ENCODE results near the gene SAMD11. TPM values are rescaled to one million over a fixed set of nuclear protein-coding genes. Genes with fewer than 3 reads are reported as not detected.

SAMD11 gene
- total RNA-seq, 1 donor from 2014 or later: 11.1 TPM

DNA sequence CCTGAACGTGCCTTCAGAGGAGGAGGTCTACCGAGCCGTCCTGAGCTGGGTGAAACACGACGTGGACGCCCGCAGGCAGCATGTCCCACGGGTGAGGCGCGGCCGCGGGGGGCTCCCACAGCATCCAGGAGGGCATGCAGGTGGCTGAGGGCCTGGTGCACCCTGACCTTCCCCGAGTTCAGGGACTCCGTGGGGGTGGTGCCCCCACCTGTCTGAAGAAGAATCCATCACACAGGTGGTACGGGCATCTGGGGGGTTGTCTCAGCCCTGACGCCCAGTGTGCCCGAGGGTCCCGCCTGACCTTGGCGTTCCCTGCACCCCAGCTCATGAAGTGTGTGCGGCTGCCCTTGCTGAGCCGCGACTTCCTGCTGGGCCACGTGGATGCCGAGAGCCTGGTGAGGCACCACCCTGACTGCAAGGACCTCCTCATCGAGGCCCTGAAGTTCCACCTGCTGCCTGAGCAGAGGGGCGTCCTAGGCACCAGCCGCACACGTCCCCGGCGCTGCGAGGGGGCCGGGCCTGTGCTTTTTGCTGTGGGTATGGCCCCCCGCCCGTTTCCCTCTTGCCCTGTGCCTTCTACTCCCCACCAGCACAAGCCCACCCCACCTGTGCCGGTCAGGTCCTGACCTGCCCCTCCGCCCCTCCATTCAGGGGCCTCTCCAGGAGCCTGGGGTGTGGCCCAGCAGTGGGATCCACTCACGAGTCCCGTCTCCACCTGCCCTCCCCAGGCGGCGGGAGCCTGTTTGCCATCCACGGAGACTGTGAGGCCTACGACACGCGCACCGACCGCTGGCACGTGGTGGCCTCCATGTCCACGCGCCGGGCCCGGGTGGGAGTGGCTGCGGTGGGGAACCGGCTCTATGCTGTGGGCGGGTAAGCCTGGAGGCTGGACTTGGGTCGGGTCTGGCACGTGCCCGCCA, 38.9 kb downstream of the SAMD11 start:
- DNase-seq (ENCODE audit: low spot score): no peak

- no peak for DNase-seq (ENCODE audit: low spot score)
Measured at GRCh38 chr1:963301-963651, 39.6 kb downstream of the SAMD11 start.

DNA sequence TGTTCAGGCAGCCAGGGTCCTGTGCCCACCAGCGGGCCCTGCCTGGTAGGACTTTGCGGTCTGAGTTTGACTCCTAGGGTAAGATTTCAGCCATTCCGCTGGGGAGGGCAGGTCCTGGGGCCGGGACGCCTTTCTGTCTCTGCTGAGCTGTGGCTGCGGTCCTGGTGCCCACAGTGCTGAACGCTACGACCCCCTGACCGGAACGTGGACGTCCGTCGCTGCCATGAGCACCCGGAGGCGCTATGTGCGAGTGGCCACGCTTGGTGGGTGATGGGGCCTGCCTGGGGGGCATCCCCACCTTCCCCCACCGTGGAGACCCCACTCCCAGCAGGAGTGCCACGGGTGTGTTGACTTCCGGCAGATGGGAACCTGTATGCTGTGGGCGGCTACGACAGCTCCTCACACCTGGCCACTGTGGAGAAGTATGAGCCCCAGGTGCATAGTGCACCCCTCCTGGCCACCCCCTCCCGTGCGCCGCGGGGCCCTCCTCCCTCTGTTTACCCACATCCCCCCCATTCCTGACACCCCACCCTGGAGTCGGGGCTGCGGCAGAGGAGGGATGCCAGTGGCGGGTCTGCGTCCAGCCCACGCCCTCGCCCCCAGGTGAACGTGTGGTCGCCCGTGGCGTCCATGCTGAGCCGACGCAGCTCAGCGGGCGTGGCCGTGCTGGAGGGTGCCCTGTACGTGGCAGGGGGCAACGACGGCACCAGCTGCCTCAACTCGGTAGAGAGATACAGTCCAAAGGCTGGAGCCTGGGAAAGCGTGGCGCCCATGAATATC, 40.2 kb downstream of the SAMD11 start:
- no peak for DNase-seq (ENCODE audit: low spot score)

- DNase-seq (ENCODE audit: low spot score): no peak
Measured at GRCh38 chr1:964691-965525, 41.2 kb downstream of the SAMD11 start.

GRCh38 chr1:965526-966134, 41.9 kb downstream of the SAMD11 start:
- DNase-seq (ENCODE audit: low spot score): no peak

- DNase-seq (ENCODE audit: low spot score): no peak
Measured at GRCh38 chr1:966135-966703, 42.5 kb downstream of the SAMD11 start, which contains the start of gene PLEKHN1. Gene PLEKHN1 (plus strand): TSS chr1:966482. CDS start chr1:966532, 50 bp downstream.

- peak; percentile 63 for DNase-seq (ENCODE audit: low spot score)
Measured at GRCh38 chr1:966704-967300, 43.1 kb downstream of the SAMD11 start.

- no peak for DNase-seq (ENCODE audit: low spot score)
Measured at GRCh38 chr1:967466-968343, 44.0 kb downstream of the SAMD11 start.

DNA sequence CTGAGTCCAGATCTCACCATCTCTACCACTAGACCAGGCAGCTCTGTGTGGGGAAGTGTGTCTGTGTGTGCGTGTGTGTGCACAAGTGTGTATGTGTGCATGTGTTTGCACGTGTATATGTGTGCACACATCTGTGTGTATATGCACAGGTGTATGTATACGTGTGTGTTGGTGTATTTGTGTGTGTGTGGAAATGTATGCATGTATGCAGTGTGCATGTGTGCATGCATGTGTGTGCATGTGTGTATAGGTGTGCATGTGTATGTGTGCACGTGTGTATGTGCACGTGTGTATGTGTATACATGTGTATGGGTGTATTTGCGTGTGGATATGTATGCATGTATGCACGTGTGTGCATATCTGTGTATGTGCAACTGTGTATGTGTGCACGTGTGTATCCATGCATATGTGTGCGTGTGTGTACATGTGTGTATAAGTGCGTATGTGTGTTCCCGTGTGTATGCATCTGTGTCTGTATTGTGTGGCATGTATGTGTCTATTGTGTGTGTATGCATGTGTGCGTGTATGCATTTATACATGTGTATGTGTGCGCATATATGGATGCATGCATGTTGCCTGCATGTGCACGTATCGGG, 45.6 kb downstream of the SAMD11 start:
- DNase-seq (ENCODE audit: low spot score): no peak

GRCh38 chr1:970242-970972, 46.7 kb downstream of the SAMD11 start:
- no peak for DNase-seq (ENCODE audit: low spot score)

DNA sequence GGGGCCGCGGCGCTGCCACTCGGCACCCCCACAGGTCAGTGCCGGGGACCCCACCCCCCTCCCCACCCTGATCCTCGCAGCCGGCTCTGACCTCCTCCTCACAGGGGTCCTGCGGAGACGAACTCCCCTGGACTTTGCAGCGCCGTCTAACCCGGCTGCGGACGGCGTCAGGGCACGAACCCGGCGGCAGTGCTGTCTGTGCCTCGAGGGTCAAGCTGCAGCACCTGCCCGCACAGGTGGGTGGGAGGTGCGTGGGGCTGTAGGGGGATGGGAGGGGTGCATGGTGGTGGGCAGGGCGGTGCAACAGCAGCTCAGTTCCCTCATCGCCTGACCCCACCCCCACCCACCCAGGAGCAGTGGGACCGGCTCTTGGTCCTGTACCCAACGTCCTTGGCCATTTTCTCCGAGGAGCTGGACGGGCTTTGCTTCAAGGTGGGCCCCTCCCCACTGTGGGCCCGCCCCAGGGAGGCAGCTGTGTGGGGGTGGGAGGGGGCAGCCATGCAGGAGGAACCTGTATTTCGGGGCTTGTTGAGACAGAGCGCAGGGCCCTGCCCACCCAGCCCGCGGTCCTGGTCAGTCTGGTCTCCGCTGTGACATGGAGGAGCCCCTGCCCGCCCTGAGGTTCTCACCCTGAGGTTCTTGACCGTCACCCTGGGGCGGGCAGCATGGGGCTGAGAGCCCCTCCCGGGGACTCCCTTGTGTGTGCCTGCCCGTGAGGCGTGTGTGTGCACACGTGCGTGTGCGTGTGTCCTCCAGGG, 47.4 kb downstream of the SAMD11 start:
- peak; percentile 46 for DNase-seq (ENCODE audit: low spot score)

- DNase-seq (ENCODE audit: low spot score): no peak
Measured at GRCh38 chr1:971751-972506, 48.2 kb downstream of the SAMD11 start.

GRCh38 chr1:972726-973458, 49.2 kb downstream of the SAMD11 start:
- DNase-seq (ENCODE audit: low spot score): no peak

DNA sequence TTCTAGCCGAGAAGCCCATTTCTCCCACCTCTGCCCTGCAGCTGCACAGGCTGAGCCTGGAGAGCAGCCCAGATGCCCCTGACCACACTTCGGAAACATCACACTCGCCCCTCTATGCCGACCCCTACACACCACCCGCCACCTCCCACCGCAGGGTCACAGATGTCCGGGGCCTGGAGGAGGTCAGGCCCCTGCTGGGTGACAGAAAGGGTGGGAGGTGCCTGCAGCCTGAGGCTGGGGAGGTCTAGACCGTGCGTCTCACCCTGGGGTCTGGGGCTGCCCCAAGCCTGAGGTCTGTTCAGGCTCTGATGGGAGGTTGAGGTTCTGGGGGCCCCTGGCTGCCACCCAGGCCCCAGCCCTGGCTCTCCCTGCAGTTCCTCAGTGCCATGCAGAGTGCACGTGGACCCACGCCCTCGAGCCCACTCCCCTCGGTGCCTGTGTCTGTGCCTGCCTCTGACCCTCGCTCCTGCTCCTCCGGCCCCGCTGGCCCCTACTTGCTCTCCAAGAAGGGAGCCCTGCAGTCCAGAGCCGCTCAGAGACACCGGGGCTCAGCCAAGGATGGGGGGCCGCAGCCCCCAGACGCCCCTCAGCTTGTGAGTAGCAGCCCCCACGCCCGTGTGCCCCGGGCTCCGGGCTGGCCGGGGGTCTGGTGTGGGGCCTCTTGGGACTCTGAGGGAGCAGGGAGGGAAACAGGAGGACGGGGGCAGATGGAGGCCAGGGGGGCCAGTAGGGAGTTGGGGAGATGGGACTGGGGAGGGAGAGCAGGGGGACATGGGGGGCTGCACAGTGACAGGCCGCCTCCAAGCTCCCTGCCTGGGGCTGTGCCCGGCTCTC, 50.0 kb downstream of the SAMD11 start:
- DNase-seq (ENCODE audit: low spot score): no peak

DNA sequence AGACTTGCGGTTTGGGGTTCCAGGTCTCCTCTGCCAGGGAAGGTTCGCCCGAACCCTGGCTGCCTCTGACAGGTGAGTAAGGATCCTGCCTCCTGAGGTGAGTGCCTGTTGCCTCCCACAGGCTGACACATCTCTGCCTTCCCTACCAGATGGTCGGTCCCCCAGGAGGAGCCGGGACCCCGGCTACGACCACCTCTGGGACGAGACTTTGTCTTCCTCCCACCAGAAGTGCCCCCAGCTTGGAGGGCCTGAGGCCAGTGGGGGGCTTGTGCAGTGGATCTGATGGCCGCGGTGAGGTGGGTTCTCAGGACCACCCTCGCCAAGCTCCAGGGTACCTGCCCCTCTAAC, 50.5 kb downstream of the SAMD11 start:
- no peak for DNase-seq (ENCODE audit: low spot score)

Measured in umbilical cord (tissue), 2 donors.